ENCODE measurements around the gene DIS3L2.

DNA sequence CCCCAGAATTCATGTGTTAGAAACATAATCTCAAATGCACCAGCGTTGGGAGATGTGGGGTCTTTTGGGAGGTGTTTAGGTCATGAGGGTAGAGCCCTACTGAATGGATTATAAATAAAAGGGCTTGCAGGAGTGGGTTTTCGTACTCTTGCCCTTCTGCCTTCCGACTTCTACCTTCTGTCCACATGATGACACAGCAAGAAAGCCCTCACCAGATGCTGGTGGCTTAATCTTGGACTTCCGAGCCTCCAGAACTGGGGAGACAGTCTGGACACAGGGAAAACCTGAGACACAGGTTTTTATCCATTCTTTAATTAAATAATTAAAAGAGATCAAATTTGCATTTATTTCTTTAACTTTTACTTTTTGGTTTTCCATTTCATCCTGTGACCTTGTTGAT lies 87.8 kb downstream of the DIS3L2 start:
- no peak for TF ChIP-seq CTCF (IDR thresholded peaks at IDR 0.05)
- TF ChIP-seq POLR2AphosphoS5 (IDR thresholded peaks at IDR 0.05): no peak
- no peak for TF ChIP-seq EP300 (IDR thresholded peaks at IDR 0.05)
- TF ChIP-seq POLR2A (IDR thresholded peaks at IDR 0.05): no peak
